ENCODE results near the gene TMEM151A. TPM values are rescaled to one million over a fixed set of nuclear protein-coding genes. Genes with fewer than 3 reads are reported as not detected.

TMEM151A gene
- total RNA-seq, 1 donor from 2014 or later: not detected

GRCh38 chr11:66268244-66268951, 23.3 kb upstream of the TMEM151A start, which contains the start of gene RAB1B:
RAB1B (plus strand) TSS chr11:66268639; CDS start chr11:66268680, 41 bp downstream.
- TF ChIP-seq EZH2 (IDR thresholded peaks at IDR 0.05) (no peak), EZH2phosphoT487 (IDR thresholded peaks at IDR 0.05) (no peak), CTCF (IDR thresholded peaks at IDR 0.05) (no peak)
- peak within 1 kb of the TSS; percentile 97 for H3K4me3 Mint-ChIP-seq
- H3K4me2 ChIP-seq: peak within 1 kb of the TSS; percentile 93
- H3K27me3 Mint-ChIP-seq (ENCODE audit: insufficient read depth, low read depth): peaks cover 11% of the 10 kb centered on the region
- peaks cover 42% of the 10 kb centered on the region for H4K20me1 ChIP-seq (ENCODE audit: low read depth)
- peaks cover 25% of the 10 kb centered on the region for H3K79me2 ChIP-seq (ENCODE audit: low read depth)
- no peaks in the 10 kb centered on the region for H3K9me3 ChIP-seq (ENCODE audit: low read depth)
- peak; percentile 100 for DNase-seq (ENCODE audit: low spot score)
- no peaks in the 10 kb centered on the region for H3K27me3 ChIP-seq
- peaks cover 34% of the 10 kb centered on the region for H3F3A ChIP-seq (ENCODE audit: low read depth)
- H3K36me3 ChIP-seq: no peaks in the 10 kb centered on the region
- peak within 1 kb of the TSS; percentile 82 for H3K9ac ChIP-seq
- H3K9me3 Mint-ChIP-seq: no peaks in the 10 kb centered on the region
- peak within 1 kb of the TSS; percentile 85 for H2AFZ ChIP-seq (replicated peaks)
- peak within 1 kb of the TSS; percentile 87 for H3K27ac ChIP-seq
- H3K27ac Mint-ChIP-seq: peak within 1 kb of the TSS; percentile 98
- peak within 1 kb of the TSS; percentile 76 for H3K4me3 ChIP-seq
- H3K4me1 Mint-ChIP-seq: peaks cover 19% of the 10 kb centered on the region
- H3K36me3 Mint-ChIP-seq: peaks cover 19% of the 10 kb centered on the region
- H3K4me1 ChIP-seq: peaks cover 12% of the 10 kb centered on the region

GRCh38 chr11:66268952-66269905, 22.5 kb upstream of the TMEM151A start:
- no peaks in the 10 kb centered on the region for H3K27me3 ChIP-seq
- Mint-ChIP-seq H3K9me3 (no peaks in the 10 kb centered on the region), H3K36me3 (peaks cover 21% of the 10 kb centered on the region), H3K27me3 (ENCODE audit: insufficient read depth, low read depth) (peaks cover 11% of the 10 kb centered on the region), H3K4me1 (peaks cover 19% of the 10 kb centered on the region), H3K4me3 (peak overlapping the region; percentile 97), H3K27ac (peak overlapping the region; percentile 98)
- peaks cover 34% of the 10 kb centered on the region for H3F3A ChIP-seq (ENCODE audit: low read depth)
- H3K9me3 ChIP-seq (ENCODE audit: low read depth): no peaks in the 10 kb centered on the region
- peak; percentile 40 for TF ChIP-seq CTCF (IDR thresholded peaks at IDR 0.05)
- TF ChIP-seq EZH2 (IDR thresholded peaks at IDR 0.05): no peak
- peak overlapping the region; percentile 82 for H3K9ac ChIP-seq
- H3K27ac ChIP-seq: peak overlapping the region; percentile 87
- peak overlapping the region; percentile 86 for H3K4me2 ChIP-seq
- H3K79me2 ChIP-seq (ENCODE audit: low read depth): peaks cover 25% of the 10 kb centered on the region
- H3K4me1 ChIP-seq: peaks cover 12% of the 10 kb centered on the region
- no peaks in the 10 kb centered on the region for H3K36me3 ChIP-seq
- H2AFZ ChIP-seq (replicated peaks): peak overlapping the region; percentile 85
- peaks cover 45% of the 10 kb centered on the region for H4K20me1 ChIP-seq (ENCODE audit: low read depth)
- peak overlapping the region; percentile 76 for H3K4me3 ChIP-seq
- DNase-seq (ENCODE audit: low spot score): peak; percentile 66

GRCh38 chr11:66271816-66272215, 19.9 kb upstream of the TMEM151A start:
- H3K27ac ChIP-seq: no peak overlapping the region
- H3K9me3 ChIP-seq (ENCODE audit: low read depth): no peaks in the 10 kb centered on the region
- TF ChIP-seq EZH2phosphoT487 (IDR thresholded peaks at IDR 0.05): no peak
- no peak for DNase-seq (ENCODE audit: low spot score)
- H3K4me3 ChIP-seq: no peak overlapping the region
- no peaks in the 10 kb centered on the region for H3K27me3 ChIP-seq
- H3K36me3 Mint-ChIP-seq: peaks cover 18% of the 10 kb centered on the region
- no peak overlapping the region for H3K9ac ChIP-seq
- H4K20me1 ChIP-seq (ENCODE audit: low read depth): peaks cover 26% of the 10 kb centered on the region
- peak overlapping the region; percentile 55 for H3K4me3 Mint-ChIP-seq
- H2AFZ ChIP-seq (replicated peaks): no peak overlapping the region
- peaks cover 10% of the 10 kb centered on the region for H3K4me1 ChIP-seq
- H3K79me2 ChIP-seq (ENCODE audit: low read depth): peaks cover 25% of the 10 kb centered on the region
- peaks cover 12% of the 10 kb centered on the region for H3K27me3 Mint-ChIP-seq (ENCODE audit: insufficient read depth, low read depth)
- H3K36me3 ChIP-seq: no peaks in the 10 kb centered on the region
- peaks cover 26% of the 10 kb centered on the region for H3F3A ChIP-seq (ENCODE audit: low read depth)
- no peaks in the 10 kb centered on the region for H3K9me3 Mint-ChIP-seq
- no peak overlapping the region for H3K4me2 ChIP-seq
- no peak overlapping the region for H3K27ac Mint-ChIP-seq
- H3K4me1 Mint-ChIP-seq: peaks cover 19% of the 10 kb centered on the region

All from neural progenitor cell (in vitro differentiated cells).